Activated CD4-positive, alpha-beta memory T cell treated with anti-CD3 and anti-CD28 coated beads, Interleukin-2, amount 10 ng/mL, durations not matched to agents 7 days and 5 days (primary cell): ENCODE measurements around the gene TRAPPC3. TPM values are rescaled to one million over a fixed set of nuclear protein-coding genes. Genes with fewer than 3 reads are reported as not detected.

Experiments
- CTCF ChIA-PET: fragments of 350-600 bp; sonication (Branson Sonifier 250); formaldehyde crosslinking; loops from one replicate; lab custom pipeline; 2021; ENCODE audit warnings: antibody characterized with exemption, inconsistent platforms; lab: Charles Lee
- POLR2A ChIA-PET: fragments of 350-600 bp; sonication (Branson Sonifier 250); formaldehyde crosslinking; loops from one replicate; lab custom pipeline; 2021; ENCODE audit warnings: antibody characterized with exemption; lab: Charles Lee
- DNase-seq: peaks from one replicate; pipeline ENCODE4 v3.0.0-alpha.2; 2020
- H3K27ac Mint-ChIP-seq: one replicate; pipeline ENCODE4 v1.8.0; 2021; ENCODE audit warnings: mild to moderate bottlenecking, mixed read lengths
- H3K27me3 Mint-ChIP-seq: one replicate; pipeline ENCODE4 v1.8.0; 2021; ENCODE audit warnings: mixed read lengths
- H3K36me3 Mint-ChIP-seq: one replicate; pipeline ENCODE4 v1.8.0; 2021; ENCODE audit warnings: low read depth, mixed read lengths
- H3K4me1 Mint-ChIP-seq: one replicate; pipeline ENCODE4 v1.8.0; 2021; ENCODE audit warnings: mixed read lengths
- H3K4me3 Mint-ChIP-seq: one replicate; pipeline ENCODE4 v1.8.0; 2021; ENCODE audit warnings: mild to moderate bottlenecking, mixed read lengths
- H3K9me3 Mint-ChIP-seq: one replicate; pipeline ENCODE4 v1.8.0; 2021; ENCODE audit warnings: mixed read lengths
- total RNA-seq, 2 experiments: library from RNA; stranded (reverse); gene quantifications; one replicate each; pipeline ENCODE4 v1.2.3, GENCODE V29; 2021

The TRAPPC3 gene
- total RNA-seq, 2 experiments from 2014 or later, result 57.2 to 58.4 TPM

DNA sequence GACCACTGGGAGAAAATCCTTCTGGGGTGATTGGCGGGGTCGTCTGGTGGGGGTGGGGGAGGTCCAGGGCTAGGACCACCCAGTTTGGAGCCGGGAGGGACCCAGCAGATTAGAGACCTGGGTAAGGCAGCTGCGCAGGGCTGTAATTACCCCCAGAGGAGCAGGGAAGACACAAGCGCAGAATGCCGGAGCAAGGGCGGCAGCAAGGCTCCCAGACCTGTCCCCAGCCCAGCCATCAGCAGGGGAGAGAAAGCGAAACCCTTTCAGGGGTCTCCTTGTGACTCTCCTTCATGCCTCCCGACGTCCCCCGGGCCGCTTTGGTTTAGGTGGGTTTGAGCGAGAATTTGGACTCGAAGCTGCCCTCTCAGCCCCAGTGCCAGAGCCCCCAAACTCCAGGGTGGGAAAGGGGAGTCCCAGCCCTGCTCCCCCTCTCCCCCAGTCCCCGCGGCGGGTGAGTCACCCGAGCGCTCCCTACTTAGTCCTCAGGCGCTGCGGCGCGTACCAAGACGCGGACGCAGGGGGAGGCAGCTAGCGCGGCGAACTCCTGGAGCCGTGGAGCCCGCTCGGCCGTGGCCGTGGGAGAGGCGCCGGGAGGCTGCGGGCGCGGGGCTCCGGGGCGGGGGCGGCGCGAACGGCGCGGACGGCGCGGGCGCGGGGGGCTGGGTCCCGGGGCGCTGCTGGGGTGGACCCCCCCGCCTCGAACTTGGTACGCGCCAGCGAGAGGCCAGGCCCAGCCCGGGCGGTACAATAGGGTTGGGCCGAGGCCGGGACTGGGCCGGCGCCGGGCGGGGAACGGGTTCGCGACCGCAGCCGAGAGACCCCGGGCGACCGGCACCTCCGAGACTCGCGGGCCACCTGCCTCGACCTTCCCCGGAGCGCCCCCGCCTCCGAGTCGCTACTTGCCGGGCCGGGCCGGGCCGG, 6.4 kb upstream of the TRAPPC3 start, which contains the start of gene MAP7D1:
Gene MAP7D1 (plus strand): TSS at position 753 of the 921 bp plus-strand sequence. CDS start 258 bp downstream, outside the sequence.
- H3K4me3 Mint-ChIP-seq, result peak within 1 kb of the TSS; percentile 88
- POLR2A ChIA-PET, result interaction anchor here (0.8 to 6.0 kb wide), 15 partner anchors 11 to 372 kb away, joined by 3 to 43 read pairs (median 4); partner anchors contain the start of genes MRPS15, STK40 and THRAP3
- DNase-seq, result peak; percentile 86
- peak within 1 kb of the TSS; percentile 88 for H3K27ac Mint-ChIP-seq
- H3K36me3 Mint-ChIP-seq, result peaks cover 33% of the 10 kb centered on the region
- H3K4me1 Mint-ChIP-seq, result peaks cover 72% of the 10 kb centered on the region
- H3K27me3 Mint-ChIP-seq, result no peaks in the 10 kb centered on the region
- H3K9me3 Mint-ChIP-seq, result no peaks in the 10 kb centered on the region
- CTCF ChIA-PET, result interaction anchor here (0.6 to 1.4 kb wide), 4 partner anchors 12 to 207 kb away, joined by 3 to 8 read pairs (median 5); no protein-coding TSS in a partner anchor

DNA sequence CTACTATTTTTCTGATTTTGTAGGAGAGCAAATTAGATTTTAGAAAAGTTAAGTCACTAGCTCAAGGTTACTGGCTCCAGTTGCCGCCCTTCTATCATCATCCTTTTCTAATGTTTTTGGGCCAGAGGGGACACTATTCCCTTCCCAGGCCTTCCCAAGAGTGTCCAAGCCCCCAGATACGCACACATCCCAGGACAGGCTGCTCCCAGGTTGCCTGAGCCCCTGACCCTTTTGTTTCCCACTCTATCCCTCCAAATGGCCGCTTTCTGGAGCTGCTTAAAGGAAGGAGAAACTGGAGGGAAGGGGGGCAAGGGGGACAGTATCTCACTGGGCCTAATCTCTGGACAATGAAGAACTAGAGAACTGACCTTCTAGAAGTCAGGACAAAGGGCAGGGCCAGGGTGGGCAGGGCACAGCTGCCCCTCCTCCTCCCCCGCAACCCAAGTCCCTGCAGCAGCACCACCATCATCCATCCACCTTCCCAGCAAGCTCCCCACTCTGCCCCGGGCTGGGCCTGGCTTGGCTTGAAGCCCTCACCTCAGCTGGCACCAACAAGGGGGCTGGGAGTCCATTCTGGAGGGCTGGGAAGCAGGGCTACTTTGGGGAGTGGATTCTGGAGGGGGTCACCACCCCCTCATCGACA, 5.6 kb upstream of the TRAPPC3 start:
- Mint-ChIP-seq H3K36me3 (peaks cover 27% of the 10 kb centered on the region), H3K4me1 (peaks cover 73% of the 10 kb centered on the region), H3K4me3 (peak overlapping the region; percentile 80), H3K9me3 (no peaks in the 10 kb centered on the region), H3K27me3 (no peaks in the 10 kb centered on the region), H3K27ac (peak overlapping the region; percentile 82)
- ChIA-PET CTCF (interaction anchor here (1.3 to 1.4 kb wide), 2 partner anchors 33 to 131 kb away, joined by 3 to 6 read pairs; no protein-coding TSS in a partner anchor), POLR2A (interaction anchor here (1.0 to 6.0 kb wide), 7 partner anchors 15 to 373 kb away, joined by 3 to 43 read pairs (median 4); partner anchors contain the start of genes STK40 and THRAP3)
- no peak for DNase-seq

DNA sequence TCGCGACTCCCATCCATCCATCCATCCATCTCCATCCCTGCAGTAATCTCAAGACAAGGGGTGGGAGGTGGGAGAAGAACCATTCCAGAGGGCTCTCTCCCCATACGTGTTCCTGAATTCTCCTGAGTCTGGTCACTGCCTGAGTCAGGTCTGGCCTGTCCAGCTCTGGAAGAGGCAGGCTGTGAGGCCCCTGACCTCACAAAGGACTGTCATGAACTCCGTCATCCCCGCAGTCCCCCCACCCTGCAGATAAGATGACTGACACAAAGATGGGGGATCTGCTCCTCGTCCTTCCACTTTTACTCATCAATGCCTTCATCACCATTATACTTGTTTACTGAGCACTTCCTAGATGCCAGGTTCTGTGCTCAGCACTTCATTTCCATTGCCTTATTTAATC, 5.0 kb upstream of the TRAPPC3 start:
- Mint-ChIP-seq H3K4me3 (peak overlapping the region; percentile 80), H3K9me3 (no peaks in the 10 kb centered on the region), H3K36me3 (peaks cover 23% of the 10 kb centered on the region), H3K4me1 (peaks cover 72% of the 10 kb centered on the region), H3K27ac (peak overlapping the region; percentile 82), H3K27me3 (no peaks in the 10 kb centered on the region)
- POLR2A ChIA-PET, result interaction anchor here (1.0 to 6.0 kb wide), 3 partner anchors 34 to 232 kb away, joined by 3 to 43 read pairs (median 6); partner anchors contain the start of genes STK40 and THRAP3
- CTCF ChIA-PET, result interaction anchor here (1.3 to 1.4 kb wide), 2 partner anchors 33 to 131 kb away, joined by 3 to 6 read pairs; no protein-coding TSS in a partner anchor
- no peak for DNase-seq

DNA sequence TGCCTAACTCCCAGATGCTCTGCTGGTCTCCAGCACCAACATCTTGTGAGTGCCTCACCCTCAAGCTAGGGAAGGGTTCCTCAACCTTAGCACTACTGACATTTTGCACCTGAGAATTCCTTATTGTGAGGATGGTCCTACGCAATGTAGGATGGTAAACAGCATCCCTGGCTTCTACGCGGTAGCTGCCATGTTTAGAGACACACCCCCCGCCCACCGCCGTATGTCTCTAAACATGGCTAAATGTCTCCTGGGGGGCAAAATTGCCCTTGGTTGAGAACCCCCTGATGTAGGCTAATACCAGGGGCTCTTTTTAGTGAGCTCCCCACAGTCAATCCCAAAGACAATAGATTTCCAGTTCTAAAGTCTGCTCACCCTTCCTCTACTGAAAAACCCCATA, 4.2 kb upstream of the TRAPPC3 start:
- Mint-ChIP-seq H3K4me3 (no peak overlapping the region), H3K36me3 (peaks cover 25% of the 10 kb centered on the region)
- POLR2A ChIA-PET, result interaction anchor here (1.0 to 6.2 kb wide), 3 partner anchors 8 to 71 kb away, joined by 3 to 193 read pairs (median 43); partner anchors contain the start of gene THRAP3

DNA sequence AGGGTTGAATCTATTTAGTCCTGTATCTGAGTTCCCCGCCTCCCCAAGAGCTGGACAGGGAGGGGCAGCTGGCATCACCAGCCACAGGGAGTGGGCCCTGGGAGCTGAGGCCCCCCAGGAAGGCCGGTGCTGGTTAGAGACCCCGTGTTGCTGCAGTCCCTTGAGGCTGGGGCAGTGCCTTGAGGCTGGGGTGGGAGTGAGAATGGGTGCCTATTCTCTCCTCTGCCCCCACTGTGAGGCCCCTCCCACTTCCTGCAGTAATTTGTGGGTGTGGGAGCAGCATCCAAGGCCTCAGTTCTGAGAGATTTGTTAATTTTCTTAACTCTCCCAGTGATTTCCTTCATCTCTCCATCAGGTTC, 2.5 kb upstream of the TRAPPC3 start:
- peak; percentile 74 for DNase-seq
- Mint-ChIP-seq H3K4me1 (peaks cover 71% of the 10 kb centered on the region), H3K9me3 (no peaks in the 10 kb centered on the region), H3K27ac (peak overlapping the region; percentile 92), H3K27me3 (no peaks in the 10 kb centered on the region), H3K4me3 (peak overlapping the region; percentile 56), H3K36me3 (peaks cover 18% of the 10 kb centered on the region)
- ChIA-PET POLR2A (interaction anchor here (1.8 to 6.2 kb wide), 4 partner anchors 10 to 134 kb away, joined by 4 to 193 read pairs (median 35); partner anchors contain the start of gene THRAP3), CTCF (interaction anchor here (0.7 to 4.6 kb wide), 6 partner anchors 9 to 136 kb away, joined by 3 to 123 read pairs (median 50); partner anchors contain the start of gene THRAP3)

More for the DNA sequence above, 4.2 kb upstream of the TRAPPC3 start:
- Mint-ChIP-seq H3K9me3 (no peaks in the 10 kb centered on the region), H3K4me1 (peaks cover 71% of the 10 kb centered on the region), H3K27me3 (no peaks in the 10 kb centered on the region), H3K27ac (peak overlapping the region; percentile 25)
- CTCF ChIA-PET, result interaction anchor here (1.3 kb wide), 1 partner anchor 132 kb away, joined by 3 read pairs; no protein-coding TSS in a partner anchor
- DNase-seq, result no peak

DNA sequence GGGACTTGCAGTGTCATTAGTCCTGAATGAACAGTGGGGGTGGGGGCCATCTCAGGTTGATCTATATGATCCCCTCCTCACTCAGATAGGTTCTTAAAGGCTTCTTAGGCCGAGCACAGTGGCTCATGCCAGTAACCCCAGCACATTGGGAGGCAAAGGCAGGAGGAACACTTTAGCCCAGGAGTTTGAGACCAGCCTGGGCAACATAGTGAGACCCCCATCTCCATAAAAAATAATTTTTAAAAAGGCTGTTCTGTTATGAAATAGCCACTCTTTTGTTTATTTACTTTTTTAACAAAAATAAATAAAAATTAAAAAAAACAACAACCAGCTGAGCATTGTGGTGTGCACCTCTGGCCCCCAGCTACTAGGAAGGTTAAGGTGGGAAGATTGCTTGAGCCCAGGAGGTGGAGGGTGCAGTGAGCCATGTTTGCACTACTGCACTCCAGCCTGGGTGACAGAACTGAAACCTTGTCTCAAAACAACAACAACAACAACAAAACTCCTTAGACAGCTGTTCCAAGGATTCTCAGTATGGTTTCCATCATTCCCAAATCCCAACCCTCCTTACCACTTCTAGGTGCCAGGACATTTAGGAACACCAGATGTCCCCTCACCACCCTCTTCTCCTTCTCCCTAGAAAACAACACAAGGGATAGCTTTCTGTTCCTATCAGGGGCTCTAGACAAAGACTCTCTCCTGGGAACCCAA, 2.0 kb upstream of the TRAPPC3 start:
- Mint-ChIP-seq H3K4me1 (peaks cover 71% of the 10 kb centered on the region), H3K36me3 (peaks cover 18% of the 10 kb centered on the region), H3K27me3 (no peaks in the 10 kb centered on the region), H3K4me3 (peak overlapping the region; percentile 98), H3K9me3 (no peaks in the 10 kb centered on the region), H3K27ac (peak overlapping the region; percentile 93)
- no peak for DNase-seq
- POLR2A ChIA-PET, result interaction anchor here (1.8 to 6.2 kb wide), 5 partner anchors 10 to 134 kb away, joined by 4 to 193 read pairs (median 35); partner anchors contain the start of gene THRAP3
- CTCF ChIA-PET, result interaction anchor here (1.5 to 4.6 kb wide), 8 partner anchors 10 to 265 kb away, joined by 3 to 123 read pairs (median 43); partner anchors contain the start of gene THRAP3

DNA sequence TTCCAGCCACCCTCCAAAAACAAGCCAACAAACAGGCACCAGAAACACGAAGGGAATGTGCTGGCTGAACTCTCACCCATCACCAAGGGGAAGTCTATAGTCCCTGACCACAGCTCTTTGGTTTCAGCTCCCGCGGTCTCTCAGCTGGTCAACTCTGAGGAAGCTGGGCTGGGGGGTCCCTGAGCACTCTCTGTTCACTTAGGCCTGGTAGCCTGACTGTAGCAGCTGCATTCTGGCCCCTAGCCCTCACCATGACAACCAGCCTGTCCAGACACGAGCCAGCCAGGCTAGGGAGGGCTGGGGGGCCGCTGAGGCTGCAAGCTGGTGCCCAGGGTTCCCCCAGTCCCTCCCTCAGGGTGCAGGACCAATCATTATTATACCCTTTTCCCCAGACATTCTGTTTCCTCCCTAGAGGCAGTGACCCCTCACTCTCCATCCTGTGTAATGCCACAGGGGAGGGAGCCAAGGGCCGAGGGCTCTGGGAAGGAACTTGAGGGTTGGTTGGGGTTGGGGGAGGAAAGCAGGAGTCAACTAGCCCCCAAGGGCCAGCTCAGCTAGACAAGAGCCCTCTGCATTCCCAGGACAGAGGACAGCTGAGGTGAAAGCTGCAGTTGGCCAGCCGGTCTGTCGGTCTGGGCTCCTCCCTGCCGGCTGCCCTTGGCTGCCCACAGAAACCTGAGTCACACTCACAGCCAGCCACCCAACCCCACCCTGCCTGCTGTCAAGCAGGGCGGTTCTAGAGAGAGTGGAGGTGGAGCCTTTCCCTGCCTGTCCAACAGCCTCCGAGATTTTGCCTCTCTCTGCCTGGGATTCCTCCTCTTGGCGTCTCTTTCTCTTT, 1.2 kb upstream of the TRAPPC3 start:
- peak overlapping the region; percentile 98 for H3K4me3 Mint-ChIP-seq
- H3K9me3 Mint-ChIP-seq, result no peaks in the 10 kb centered on the region
- H3K27ac Mint-ChIP-seq, result peak overlapping the region; percentile 93
- ChIA-PET POLR2A (interaction anchor here (0.6 to 6.2 kb wide), 18 partner anchors 11 to 236 kb away, joined by 3 to 193 read pairs (median 7); partner anchors contain the start of genes AGO3, EVA1B, SH3D21 and STK40), CTCF (interaction anchor here (0.6 to 4.6 kb wide), 40 partner anchors 11 to 314 kb away, joined by 3 to 123 read pairs (median 5); partner anchors contain the start of genes EVA1B, LSM10, MRPS15 and SH3D21)
- H3K27me3 Mint-ChIP-seq, result no peaks in the 10 kb centered on the region
- DNase-seq, result peak; percentile 87
- H3K36me3 Mint-ChIP-seq, result peaks cover 18% of the 10 kb centered on the region
- H3K4me1 Mint-ChIP-seq, result peaks cover 71% of the 10 kb centered on the region

DNA sequence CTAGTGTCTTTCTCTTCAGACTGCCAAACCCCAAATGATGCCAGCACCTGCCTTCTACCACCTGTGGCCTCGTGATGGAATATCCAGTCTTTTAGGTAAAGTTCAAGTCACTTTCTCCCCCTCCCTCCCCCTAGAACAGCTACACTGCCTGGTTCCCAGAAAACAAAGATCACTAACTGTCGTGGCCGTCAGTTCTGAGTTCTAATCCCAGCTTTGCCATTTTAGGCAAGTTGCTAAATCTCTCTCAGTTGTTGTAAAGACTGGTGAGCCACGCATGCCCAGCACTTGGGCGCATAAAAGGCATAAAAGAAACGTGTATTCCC, 648 bp upstream of the TRAPPC3 start:
- Mint-ChIP-seq H3K9me3 (no peaks in the 10 kb centered on the region), H3K4me1 (peaks cover 67% of the 10 kb centered on the region), H3K36me3 (peaks cover 18% of the 10 kb centered on the region), H3K27me3 (no peaks in the 10 kb centered on the region), H3K4me3 (peak overlapping the region; percentile 98), H3K27ac (peak overlapping the region; percentile 93)
- POLR2A ChIA-PET, result interaction anchor here (0.6 to 6.2 kb wide), 21 partner anchors 11 to 272 kb away, joined by 3 to 193 read pairs (median 6); partner anchors contain the start of genes AGO3, EVA1B, SH3D21 and STK40
- CTCF ChIA-PET, result interaction anchor here (0.6 to 4.6 kb wide), 42 partner anchors 11 to 314 kb away, joined by 3 to 123 read pairs (median 5); partner anchors contain the start of genes AGO1, EVA1B, LSM10 and MRPS15
- DNase-seq, result no peak

DNA sequence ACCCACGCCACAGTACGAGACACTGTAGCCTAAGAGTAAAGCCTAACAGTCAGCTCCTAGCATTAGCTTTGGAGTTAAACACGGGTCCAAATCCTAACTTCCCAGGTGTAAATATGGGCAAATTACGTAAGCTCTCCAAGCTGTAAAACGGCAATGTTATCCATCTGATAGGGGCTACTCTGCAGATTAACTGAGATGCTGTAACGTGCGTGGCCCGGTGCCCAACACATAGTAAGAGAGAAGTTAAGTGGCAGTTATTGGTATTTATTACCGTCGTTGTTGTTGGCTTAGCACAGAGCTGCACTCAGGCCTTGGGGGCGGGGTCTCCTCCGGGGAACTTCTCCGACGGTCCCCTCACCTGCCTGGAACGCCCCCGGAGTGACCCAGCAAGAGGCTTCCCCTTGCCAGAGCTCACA, 457 bp downstream of the TRAPPC3 start:
- CTCF ChIA-PET, result interaction anchor here (1.1 to 4.6 kb wide), 33 partner anchors 12 to 315 kb away, joined by 3 to 123 read pairs (median 6); partner anchors contain the start of genes AGO1, EVA1B, LSM10 and MRPS15
- DNase-seq, result no peak
- Mint-ChIP-seq H3K27ac (peak overlapping the region; percentile 93), H3K9me3 (no peaks in the 10 kb centered on the region), H3K36me3 (peaks cover 21% of the 10 kb centered on the region), H3K27me3 (no peaks in the 10 kb centered on the region), H3K4me3 (peak overlapping the region; percentile 98), H3K4me1 (peaks cover 65% of the 10 kb centered on the region)
- POLR2A ChIA-PET, result interaction anchor here (0.7 to 6.2 kb wide), 20 partner anchors 10 to 301 kb away, joined by 3 to 193 read pairs (median 6); partner anchors contain the start of genes ADPRS, AGO3, EVA1B and OSCP1

DNA sequence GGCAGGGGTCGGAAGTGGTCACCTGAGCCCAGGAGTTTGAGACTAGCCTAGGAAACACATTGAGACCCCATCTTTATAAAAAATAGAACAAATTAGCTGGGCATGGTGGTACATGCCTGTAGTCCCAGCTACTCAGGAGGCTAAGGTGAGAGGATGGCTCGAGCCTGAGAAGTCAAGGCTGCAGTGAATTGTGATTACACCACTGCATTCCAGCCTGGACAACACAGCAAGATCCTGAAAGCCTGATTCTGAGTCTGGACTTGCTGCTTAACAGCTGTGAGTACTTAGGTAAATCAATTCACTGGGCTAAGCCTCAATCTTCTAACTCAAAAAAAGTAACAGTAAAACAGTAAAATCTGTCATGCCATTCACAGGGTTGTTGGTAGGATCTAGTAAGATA, 4.9 kb downstream of the TRAPPC3 start:
- ChIA-PET CTCF (interaction anchor here (0.6 to 1.9 kb wide), 7 partner anchors 9 to 141 kb away, joined by 3 to 8 read pairs (median 4); partner anchors contain the start of gene MAP7D1), POLR2A (interaction anchor here (0.6 to 1.3 kb wide), 3 partner anchors 12 to 162 kb away, joined by 3 to 4 read pairs (median 3); partner anchors contain the start of genes MAP7D1 and SH3D21)
- Mint-ChIP-seq H3K4me3 (no peak overlapping the region), H3K4me1 (peaks cover 57% of the 10 kb centered on the region), H3K9me3 (no peaks in the 10 kb centered on the region), H3K27me3 (no peaks in the 10 kb centered on the region), H3K36me3 (peaks cover 43% of the 10 kb centered on the region), H3K27ac (no peak overlapping the region)
- DNase-seq, result no peak
